AG10803 (cell line): ENCODE data around the gene MORN5.

Experiments used
- DNase-seq: peaks from one replicate; pipeline ENCODE4 v3.0.0; 2010; ENCODE audit warnings: low read depth
- H3K4me3 ChIP-seq: 2 replicates; pipeline ENCODE4 v1.5.1; 2011; ENCODE audit warnings: mild to moderate bottlenecking, low read length, control low read depth
- CTCF ChIP-seq: conservative IDR thresholded peaks from 2 replicates; pipeline ENCODE4 v1.5.1; 2011; ENCODE audit warnings: mild to moderate bottlenecking, low read length, control low read depth, inconsistent platforms

The MORN5 gene

GRCh38 chr9:122164286-122164685 lies 4.6 kb downstream of the MORN5 start:
- no peak for TF ChIP-seq CTCF
- H3K4me3 ChIP-seq = no peak overlapping the region
- DNase-seq = no peak

GRCh38 chr9:122168356-122168755 lies 8.6 kb downstream of the MORN5 start:
- DNase-seq = peak; percentile 35
- H3K4me3 ChIP-seq = no peak overlapping the region
- no peak for TF ChIP-seq CTCF

GRCh38 chr9:122172131-122172530 lies 12.4 kb downstream of the MORN5 start:
- H3K4me3 ChIP-seq = no peak overlapping the region
- TF ChIP-seq CTCF = no peak
- DNase-seq = no peak

GRCh38 chr9:122173670-122174069 lies 14.0 kb downstream of the MORN5 start:
- H3K4me3 ChIP-seq = no peak overlapping the region
- no peak for DNase-seq
- TF ChIP-seq CTCF = no peak

GRCh38 chr9:122176916-122177315 lies 17.2 kb downstream of the MORN5 start:
- no peak for DNase-seq
- TF ChIP-seq CTCF = no peak
- no peak overlapping the region for H3K4me3 ChIP-seq

GRCh38 chr9:122179054-122179689 lies 19.5 kb downstream of the MORN5 start:
- H3K4me3 ChIP-seq = no peak overlapping the region
- no peak for DNase-seq
- TF ChIP-seq CTCF = no peak

- peak; percentile 53 for DNase-seq
- TF ChIP-seq CTCF = no peak
- no peak overlapping the region for H3K4me3 ChIP-seq
Observed at GRCh38 chr9:122179690-122180074, 20.0 kb downstream of the MORN5 start.
